OCI-LY7 (cell line): ENCODE data around the gene PLCD4. TPM values are rescaled to one million over a fixed set of nuclear protein-coding genes. Genes with fewer than 3 reads are reported as not detected.
A peak's percentile ranks its signal among the peaks of the same experiment; 100 is the strongest.

Experiments
- BruUV-seq: library from RNA; stranded (reverse); fragments of 400-500 nt; replicated peaks from 2 replicates; lab custom pipeline; 2021; lab: Mats Ljungman, UMichigan
- CTCF ChIA-PET: fragments of 300-600 bp; sonication (Branson Sonifier 250); formaldehyde crosslinking; loops from one replicate; lab custom pipeline; 2022; ENCODE audit warnings: antibody characterized with exemption; ENCODE audit not compliant: unreplicated experiment; lab: Charles Lee
- POLR2A ChIA-PET: fragments of 300-600 bp; sonication (Branson Sonifier 250); formaldehyde crosslinking; loops from one replicate; lab custom pipeline; 2022; ENCODE audit warnings: antibody characterized with exemption; lab: Charles Lee
- DNase-seq: peaks from one replicate; pipeline ENCODE4 v3.0.0-alpha.2; 2015; ENCODE audit warnings: low spot score
- H2AFZ ChIP-seq: fragments of 200-600 bp; sonication (generic), shearing (Covaris generic); 2 replicates; pipeline ENCODE4 v1.6.1; 2014; ENCODE audit warnings: mild to moderate bottlenecking, antibody characterized with exemption, low read length, moderate library complexity
- H3K27ac ChIP-seq: fragments of 200-600 bp; sonication (generic); 2 replicates; pipeline ENCODE4 v1.5.1; 2014; ENCODE audit warnings: mixed run types, low read depth, mild to moderate bottlenecking, moderate library complexity, low read length, inconsistent platforms; ENCODE audit not compliant: poor library complexity, severe bottlenecking
- H3K36me3 ChIP-seq: fragments of 200-600 bp; sonication (generic); 2 replicates; pipeline ENCODE4 v1.6.1; 2014; ENCODE audit warnings: mild to moderate bottlenecking, antibody characterized with exemption, low read length, moderate library complexity, mixed read lengths; ENCODE audit not compliant: insufficient read depth
- H3K4me1 ChIP-seq: fragments of 200-600 bp; sonication (generic); 2 replicates; pipeline ENCODE4 v1.5.1; 2014; ENCODE audit warnings: mild to moderate bottlenecking, low read length; ENCODE audit not compliant: insufficient read depth, poor library complexity, severe bottlenecking
- H3K4me2 ChIP-seq: fragments of 200-600 bp; sonication (generic); 2 replicates; pipeline ENCODE4 v1.6.1; 2014; ENCODE audit warnings: mild to moderate bottlenecking, low read length
- H3K4me3 ChIP-seq: fragments of 200-600 bp; sonication (generic); 2 replicates; pipeline ENCODE4 v1.5.1; 2014; ENCODE audit warnings: mild to moderate bottlenecking, low read depth, low read length; ENCODE audit not compliant: poor library complexity, severe bottlenecking
- H3K79me2 ChIP-seq: fragments of 200-600 bp; sonication (generic); 2 replicates; pipeline ENCODE4 v1.6.1; 2016; ENCODE audit warnings: low read depth, mild to moderate bottlenecking, low read length, moderate library complexity, mixed read lengths; ENCODE audit not compliant: insufficient read depth
- H3K9me2 ChIP-seq: fragments of 200-600 bp; sonication (generic); 2 replicates; pipeline ENCODE4 v1.6.1; 2016; ENCODE audit warnings: mild to moderate bottlenecking, low read length, mixed read lengths; ENCODE audit not compliant: insufficient read depth
- H3K9me3 ChIP-seq: fragments of 200-600 bp; sonication (generic); 2 replicates; pipeline ENCODE4 v1.6.1; 2014; ENCODE audit warnings: mild to moderate bottlenecking, mixed run types, low read length, mixed read lengths
- H4K20me1 ChIP-seq: fragments of 200-600 bp; sonication (generic); 2 replicates; pipeline ENCODE4 v1.6.1; 2014; ENCODE audit warnings: mild to moderate bottlenecking, antibody characterized with exemption, low read length, moderate library complexity, mixed read lengths; ENCODE audit not compliant: insufficient read depth
- EZH2phosphoT487 ChIP-seq: fragments of 200-600 bp; sonication (generic); IDR thresholded peaks from 2 replicates; pipeline ENCODE4 v1.6.1; 2018; ENCODE audit warnings: low read depth, borderline replicate concordance, mild to moderate bottlenecking, mixed run types, antibody characterized with exemption, low read length, moderate library complexity, mixed read lengths
- intact Hi-C: fragments of 100-400 bp; cut with micrococcal nuclease; formaldehyde crosslinking; loops from one replicate; pipeline ENCODE4 v1.10.0; 2022; ENCODE audit not compliant: unreplicated experiment
- total RNA-seq, 2 experiments: library from RNA; depleted of rRNA in 1 of 2; stranded (reverse); fragments of >200 nt in 1 of 2; shearing (Covaris generic) in 1 of 2; gene quantifications; 2 replicates each; pipeline ENCODE4 v1.2.3, GENCODE V29; 2014 to 2022
- TF ChIP-seq, protein P1 (sequence below): fragments of 200-600 bp; sonication (generic); conservative IDR thresholded peaks from 2 replicates; pipeline ENCODE4 v1.5.1; 2014; ENCODE audit warnings: mild to moderate bottlenecking, antibody characterized with exemption, low read length, moderate library complexity, mixed read lengths

The PLCD4 gene
- total RNA-seq, 2 experiments from 2014 or later: 0.25 to 0.48 TPM

GRCh38 chr2:218615868-218616315, 8.2 kb downstream of the PLCD4 start:
- no peaks in the 10 kb centered on the region for H3K36me3 ChIP-seq
- H3K9me3 ChIP-seq: no peaks in the 10 kb centered on the region
- BruUV-seq: no TSS peak
- no peaks in the 10 kb centered on the region for H4K20me1 ChIP-seq
- no peak for DNase-seq
- no peaks in the 10 kb centered on the region for H3K79me2 ChIP-seq
- ChIA-PET CTCF (interaction anchor here (1.2 kb wide), 1 partner anchor 9 kb away, joined by 3 read pairs; no protein-coding TSS in a partner anchor), POLR2A (interaction anchor here (1.1 kb wide), 1 partner anchor 8 kb away, joined by 5 read pairs; the partner anchor contains the start of gene PLCD4)
- H3K9me2 ChIP-seq: no peaks in the 10 kb centered on the region
- H2AFZ ChIP-seq: no peak overlapping the region
- TF ChIP-seq, protein P1, sequence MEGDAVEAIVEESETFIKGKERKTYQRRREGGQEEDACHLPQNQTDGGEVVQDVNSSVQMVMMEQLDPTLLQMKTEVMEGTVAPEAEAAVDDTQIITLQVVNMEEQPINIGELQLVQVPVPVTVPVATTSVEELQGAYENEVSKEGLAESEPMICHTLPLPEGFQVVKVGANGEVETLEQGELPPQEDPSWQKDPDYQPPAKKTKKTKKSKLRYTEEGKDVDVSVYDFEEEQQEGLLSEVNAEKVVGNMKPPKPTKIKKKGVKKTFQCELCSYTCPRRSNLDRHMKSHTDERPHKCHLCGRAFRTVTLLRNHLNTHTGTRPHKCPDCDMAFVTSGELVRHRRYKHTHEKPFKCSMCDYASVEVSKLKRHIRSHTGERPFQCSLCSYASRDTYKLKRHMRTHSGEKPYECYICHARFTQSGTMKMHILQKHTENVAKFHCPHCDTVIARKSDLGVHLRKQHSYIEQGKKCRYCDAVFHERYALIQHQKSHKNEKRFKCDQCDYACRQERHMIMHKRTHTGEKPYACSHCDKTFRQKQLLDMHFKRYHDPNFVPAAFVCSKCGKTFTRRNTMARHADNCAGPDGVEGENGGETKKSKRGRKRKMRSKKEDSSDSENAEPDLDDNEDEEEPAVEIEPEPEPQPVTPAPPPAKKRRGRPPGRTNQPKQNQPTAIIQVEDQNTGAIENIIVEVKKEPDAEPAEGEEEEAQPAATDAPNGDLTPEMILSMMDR: no peak
- no peak for TF ChIP-seq EZH2phosphoT487
- no peak overlapping the region for H3K4me3 ChIP-seq
- H3K4me2 ChIP-seq: no peak overlapping the region
- no peaks in the 10 kb centered on the region for H3K4me1 ChIP-seq
- intact Hi-C loops: no loop called here
- no peak overlapping the region for H3K27ac ChIP-seq

DNA sequence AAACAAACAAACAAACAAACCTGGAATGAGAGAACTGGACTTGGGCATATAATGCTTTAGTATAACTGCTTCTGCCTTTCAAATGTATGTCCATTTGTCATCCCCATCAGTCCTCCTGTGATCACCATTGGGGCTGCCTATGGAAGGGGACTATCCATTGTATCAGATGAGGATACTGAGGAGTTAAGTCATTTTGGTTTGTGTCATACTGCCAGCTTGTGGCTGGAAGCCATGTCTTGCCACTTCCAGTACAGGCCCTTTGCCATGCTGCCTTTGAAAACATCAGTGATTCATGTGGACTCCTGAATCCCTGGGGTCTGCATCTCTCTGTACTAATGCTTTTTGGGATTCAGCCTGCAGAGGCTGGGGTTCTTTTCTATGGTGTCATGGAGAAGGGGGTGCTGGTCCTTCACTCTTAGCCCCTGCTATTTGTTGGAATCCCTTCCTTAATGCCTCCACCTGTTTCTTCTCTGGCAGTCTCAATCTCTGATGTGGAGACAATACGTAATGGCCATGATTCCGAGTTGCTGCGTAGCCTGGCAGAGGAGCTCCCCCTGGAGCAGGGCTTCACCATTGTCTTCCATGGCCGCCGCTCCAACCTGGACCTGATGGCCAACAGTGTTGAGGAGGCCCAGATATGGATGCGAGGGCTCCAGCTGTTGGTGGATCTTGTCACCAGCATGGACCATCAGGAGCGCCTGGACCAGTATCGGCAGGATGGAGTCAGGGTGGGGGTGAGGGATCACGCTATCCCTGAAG, 10.6 kb downstream of the PLCD4 start:
- ChIA-PET CTCF (no interaction called here), POLR2A (no interaction called here)
- Histone ChIP-seq H3K4me3 (no peak overlapping the region), H3K9me3 (no peaks in the 10 kb centered on the region), H3K36me3 (no peaks in the 10 kb centered on the region), H2AFZ (no peak overlapping the region), H4K20me1 (no peaks in the 10 kb centered on the region), H3K27ac (no peak overlapping the region), H3K4me2 (no peak overlapping the region), H3K4me1 (no peaks in the 10 kb centered on the region), H3K79me2 (no peaks in the 10 kb centered on the region), H3K9me2 (no peaks in the 10 kb centered on the region)
- BruUV-seq: no TSS peak
- TF ChIP-seq EZH2phosphoT487: no peak
- TF ChIP-seq, protein P1: peak; percentile 53
- intact Hi-C loops: no loop called here
- peak; percentile 23 for DNase-seq

GRCh38 chr2:218621007-218621406, 13.3 kb downstream of the PLCD4 start:
- intact Hi-C loops: no loop called here
- Histone ChIP-seq H3K36me3 (no peaks in the 10 kb centered on the region), H3K27ac (no peak overlapping the region), H3K79me2 (no peaks in the 10 kb centered on the region), H3K4me2 (no peak overlapping the region), H3K4me3 (no peak overlapping the region), H3K4me1 (no peaks in the 10 kb centered on the region), H3K9me3 (no peaks in the 10 kb centered on the region), H2AFZ (no peak overlapping the region), H4K20me1 (no peaks in the 10 kb centered on the region), H3K9me2 (no peaks in the 10 kb centered on the region)
- POLR2A ChIA-PET: interaction anchor here (0.6 to 1.1 kb wide), 3 partner anchors 9 to 47 kb away, joined by 3 read pairs; no protein-coding TSS in a partner anchor
- CTCF ChIA-PET: no interaction called here
- no TSS peak for BruUV-seq
- no peak for TF ChIP-seq EZH2phosphoT487
- TF ChIP-seq, protein P1: no peak
- DNase-seq: no peak
